HT1080 (cell line): Measurements from ENCODE around the gene USP4. TPM values are rescaled to one million over a fixed set of nuclear protein-coding genes. Genes with fewer than 3 reads are reported as not detected.
A peak's percentile ranks its signal among the peaks of the same experiment; 100 is the strongest.
"Not testable (repeated sequence)": the region's sequence is repeated elsewhere in the genome, so short reads cannot be mapped to it uniquely, and the experiment has no call there.

Source experiments
- DNase-seq: peaks from one replicate; pipeline ENCODE4 v3.0.0-alpha.2; 2015; ENCODE audit warnings: low read depth
- total RNA-seq: library from RNA; depleted of rRNA; stranded (reverse); fragments of >200 nt; shearing (Covaris generic); gene quantifications from 2 replicates; pipeline ENCODE4 v1.2.3, GENCODE V29; 2014

Gene USP4
- total RNA-seq, 1 experiment from 2014 or later, result 14.6 TPM

DNA sequence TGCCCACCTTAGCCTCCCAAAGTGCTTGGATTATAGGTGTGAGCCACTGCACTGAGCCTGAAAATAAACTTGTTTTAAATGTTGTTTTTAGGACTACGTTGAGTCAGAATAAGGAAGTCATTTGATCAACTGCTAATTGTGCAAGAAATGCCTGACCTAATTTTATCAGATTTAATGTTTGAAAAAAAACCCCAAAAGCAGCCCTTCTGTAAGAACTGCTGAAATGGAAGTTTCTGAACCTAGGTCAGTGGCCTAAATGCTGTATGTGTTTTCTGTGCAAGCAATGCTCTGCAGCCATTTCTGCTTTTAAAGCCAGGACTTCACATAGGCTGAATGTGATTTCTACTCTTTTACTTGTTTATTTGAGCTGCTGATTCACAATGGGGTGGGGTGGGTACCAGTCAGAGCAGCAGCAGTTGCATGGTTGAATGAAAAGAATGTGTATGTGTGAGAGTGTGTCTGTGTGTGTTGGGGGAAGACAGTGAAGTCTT lies 11.7 kb upstream of the USP4 start:
- peak; percentile 80 for DNase-seq

DNA sequence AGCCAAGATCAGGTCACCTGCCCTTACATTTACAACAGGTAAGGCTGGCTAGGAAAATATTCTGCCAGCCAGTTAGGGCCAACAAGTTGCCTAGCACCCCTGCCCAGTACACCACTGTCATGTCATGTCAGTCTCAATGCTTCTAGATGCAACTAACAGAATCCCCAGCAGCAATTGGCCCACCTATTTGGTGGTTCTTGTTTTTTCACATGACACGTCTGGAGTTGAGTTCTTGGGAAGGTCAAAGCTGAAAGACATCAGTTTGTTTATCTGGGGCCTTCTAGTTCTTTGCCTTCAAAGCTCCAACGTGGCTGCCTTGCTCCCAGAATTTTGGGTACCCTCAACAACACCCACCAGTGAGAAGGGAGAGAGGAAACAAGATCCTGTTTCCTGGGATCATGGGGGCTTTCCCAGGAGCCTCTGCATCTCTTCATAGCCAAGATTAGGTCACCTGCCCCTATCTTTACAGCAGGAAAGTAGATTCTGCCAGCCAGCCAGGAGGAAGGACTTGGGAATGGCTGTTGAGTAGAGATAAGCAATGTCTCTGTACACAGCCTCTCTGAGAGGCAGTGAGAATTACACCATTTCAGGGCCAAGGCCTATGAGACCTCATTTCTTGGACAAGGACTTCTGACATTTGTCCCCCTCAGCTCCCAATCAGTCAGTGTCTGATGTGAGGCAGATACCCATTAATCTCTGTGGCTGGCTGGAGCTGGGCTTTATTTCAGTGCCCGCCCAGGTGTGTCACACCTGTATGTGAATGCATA lies 9.7 kb upstream of the USP4 start:
- DNase-seq, result no peak

DNA sequence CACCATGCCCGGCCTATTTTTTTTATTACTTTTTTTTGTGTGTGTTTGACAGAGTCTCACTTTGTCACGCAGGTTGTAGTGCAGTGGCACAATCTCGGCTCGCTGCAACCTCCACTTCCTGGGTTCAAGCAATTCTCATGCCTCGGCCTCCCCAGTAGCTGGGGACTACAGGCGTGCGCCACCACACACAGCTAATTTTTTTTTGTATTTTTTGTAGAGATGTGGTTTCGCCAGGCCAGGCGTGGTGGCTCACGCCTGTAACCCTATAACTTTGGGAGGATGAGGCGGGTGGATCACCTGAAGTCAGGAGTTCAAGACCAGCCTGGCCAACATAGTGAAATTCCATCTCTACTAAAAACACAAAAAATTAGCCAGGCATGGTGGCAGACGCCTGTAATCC lies 8.5 kb upstream of the USP4 start:
- DNase-seq, result not testable (repeated sequence)

DNA sequence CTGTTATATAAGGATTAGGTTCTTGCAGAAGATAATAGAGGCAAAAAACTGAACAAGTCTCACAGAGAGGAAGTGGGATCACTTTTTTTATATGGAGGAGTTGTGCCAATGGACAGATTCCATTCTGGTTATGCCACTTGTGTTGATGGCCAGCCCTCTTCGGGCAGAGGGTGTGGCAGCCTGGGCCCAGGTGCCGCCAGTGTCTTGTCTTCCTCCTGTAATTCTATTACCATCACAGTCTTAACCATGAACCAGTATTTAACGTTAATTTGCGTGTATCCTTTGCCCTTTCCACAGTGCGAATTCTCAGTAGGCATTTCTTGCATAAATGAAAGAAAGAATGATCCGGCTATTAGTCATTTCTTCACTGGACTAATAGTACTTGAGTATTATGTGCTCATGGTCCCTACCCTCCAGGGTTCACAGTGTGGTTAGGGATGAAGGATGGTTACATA lies 7.0 kb upstream of the USP4 start:
- peak; percentile 77 for DNase-seq

DNA sequence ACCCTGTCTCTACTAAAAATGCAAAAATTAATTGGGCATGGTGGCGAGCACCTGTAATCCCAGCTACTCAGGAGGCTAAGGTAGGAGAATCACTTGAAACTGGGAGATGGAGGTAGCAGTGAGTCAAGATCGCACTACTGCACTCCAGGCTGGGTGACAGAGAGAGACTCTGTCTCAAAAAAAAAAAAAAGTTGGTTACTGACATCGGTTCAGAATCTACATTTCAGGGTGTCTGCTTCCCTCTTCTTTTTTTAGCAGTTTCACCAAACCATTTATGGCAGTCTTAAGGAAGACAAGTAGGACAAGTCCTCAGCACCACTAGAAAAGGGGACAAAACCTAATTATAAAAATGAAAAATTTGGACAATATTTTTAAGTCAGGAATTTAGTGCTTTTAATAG lies 3.3 kb upstream of the USP4 start:
- DNase-seq, result no peak

DNA sequence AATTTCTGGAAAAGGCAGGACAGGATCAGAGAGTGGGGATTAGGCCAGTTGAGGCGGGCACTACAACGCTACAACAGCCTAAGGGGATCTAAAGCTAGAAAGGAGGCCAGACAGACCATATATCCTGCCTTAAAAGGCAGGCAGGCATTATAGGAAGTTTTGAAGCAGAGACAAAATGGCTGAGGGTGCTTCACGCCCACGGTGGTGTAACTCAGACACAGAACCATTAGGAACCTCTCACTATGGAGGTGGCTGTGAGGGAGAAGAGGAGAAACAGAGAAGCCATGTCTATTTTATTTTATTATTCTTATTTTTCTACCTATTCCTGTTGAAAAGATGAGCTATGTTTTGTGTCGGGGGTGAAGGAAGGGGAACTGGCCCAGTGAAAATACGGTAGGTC lies 2.1 kb upstream of the USP4 start:
- no peak for DNase-seq

DNA sequence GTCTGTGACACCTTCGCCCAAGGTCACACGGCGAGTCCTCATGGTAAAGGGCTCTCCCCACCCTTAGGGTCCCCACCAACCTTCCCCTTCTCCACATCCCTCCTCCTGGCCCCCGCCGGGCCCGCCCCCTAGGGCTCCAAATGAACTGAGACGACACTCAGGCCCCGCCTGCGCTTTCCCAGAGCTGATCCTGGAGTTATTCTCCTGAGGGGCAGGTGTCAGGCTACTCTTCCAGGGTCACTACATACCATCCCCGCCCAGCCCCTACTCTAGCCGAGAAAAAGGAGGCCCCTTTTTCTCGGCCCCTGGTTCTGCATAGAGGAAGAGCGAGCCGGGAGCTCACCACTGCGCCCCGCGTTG lies 292 bp downstream of the USP4 start:
- DNase-seq, result no peak

DNA sequence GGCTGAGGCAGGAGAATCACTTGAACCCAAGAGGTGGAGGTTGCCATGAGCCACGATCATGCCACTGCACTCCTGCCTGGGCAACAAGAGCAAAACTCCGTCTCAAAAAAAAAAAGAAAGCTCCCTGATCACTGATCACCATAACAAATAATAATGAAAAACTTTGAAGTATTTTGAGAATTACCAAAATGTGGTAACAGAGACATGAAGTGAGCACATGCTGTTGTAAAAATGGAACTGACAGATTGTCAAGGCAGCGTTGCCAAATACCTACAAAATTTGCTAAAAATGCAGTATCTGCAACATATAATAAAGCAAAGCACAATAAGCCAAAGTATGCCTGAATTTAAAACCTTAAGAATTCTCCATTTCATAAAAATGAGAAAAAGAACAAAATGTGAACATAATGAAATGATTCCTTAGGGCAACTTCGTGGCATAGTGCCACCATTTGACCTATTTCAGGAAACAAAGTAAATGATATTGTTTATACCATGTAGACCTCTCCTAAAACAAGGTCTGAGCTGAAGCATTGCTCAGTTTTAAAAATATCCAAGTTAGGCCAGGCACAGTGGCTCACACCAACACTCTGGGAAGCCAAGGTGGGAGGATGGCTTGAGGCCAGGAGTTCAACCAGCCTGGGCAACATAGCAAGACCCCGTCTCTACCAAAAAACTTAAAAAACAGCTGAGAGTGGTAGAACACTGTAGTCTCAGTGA lies 5.8 kb downstream of the USP4 start:
- DNase-seq, result no peak

DNA sequence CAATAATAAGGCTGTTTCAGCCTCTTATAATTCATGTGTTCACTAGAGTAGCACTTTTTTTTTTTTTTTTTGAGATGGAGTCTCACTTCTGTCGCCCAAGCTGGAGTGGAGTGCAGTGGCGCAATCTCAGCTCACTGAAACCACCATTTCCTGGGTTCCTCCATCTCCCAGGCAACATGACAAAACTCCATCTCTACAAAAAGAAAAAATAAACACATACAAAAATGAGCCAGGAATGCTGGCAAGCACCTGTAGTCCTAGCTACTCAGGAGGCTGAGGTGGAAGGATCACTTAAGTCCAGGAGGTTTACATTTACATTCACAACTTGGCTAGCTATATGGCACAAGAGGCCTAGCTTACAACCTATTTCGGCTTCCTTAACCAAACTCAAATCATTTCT lies 6.8 kb downstream of the USP4 start:
- no peak for DNase-seq

DNA sequence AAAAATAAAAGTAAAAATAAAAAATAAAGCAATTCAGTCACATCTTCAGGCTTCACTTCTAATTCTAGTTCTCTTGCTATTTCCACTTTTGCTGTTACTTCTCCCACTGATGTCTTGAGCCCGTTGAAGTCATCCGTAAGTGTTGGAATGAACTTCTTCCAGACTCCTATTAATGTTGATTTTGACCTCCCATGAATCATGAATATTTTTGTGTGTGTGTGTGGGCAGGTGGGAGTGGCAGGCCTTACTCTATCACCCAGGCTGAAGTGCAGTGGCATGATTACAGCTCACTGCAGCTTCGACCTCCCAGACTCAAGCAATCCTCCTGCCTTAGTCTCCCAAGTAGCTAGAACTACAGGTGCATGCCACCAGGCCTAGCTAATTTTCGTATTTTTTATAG lies 10.7 kb downstream of the USP4 start:
- no peak for DNase-seq

DNA sequence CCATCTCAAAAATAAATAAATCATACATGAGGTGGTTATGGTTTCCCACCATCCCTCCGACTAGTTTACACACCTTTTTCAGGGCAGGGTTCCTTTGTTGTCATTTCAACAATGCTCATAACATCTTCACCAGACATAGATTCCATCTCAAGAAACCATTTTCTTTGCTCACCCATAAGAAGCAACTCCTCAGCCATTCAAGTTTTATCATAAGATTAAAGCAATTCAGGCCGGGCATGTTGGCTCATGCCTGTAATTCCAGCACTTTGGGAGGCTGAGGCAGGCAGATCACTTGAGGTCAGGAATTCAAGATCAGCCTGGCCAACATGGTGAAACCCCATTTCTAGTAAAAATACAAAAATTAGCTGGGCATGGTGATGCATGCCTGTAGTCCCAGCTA lies 11.5 kb downstream of the USP4 start:
- not testable (repeated sequence) for DNase-seq

DNA sequence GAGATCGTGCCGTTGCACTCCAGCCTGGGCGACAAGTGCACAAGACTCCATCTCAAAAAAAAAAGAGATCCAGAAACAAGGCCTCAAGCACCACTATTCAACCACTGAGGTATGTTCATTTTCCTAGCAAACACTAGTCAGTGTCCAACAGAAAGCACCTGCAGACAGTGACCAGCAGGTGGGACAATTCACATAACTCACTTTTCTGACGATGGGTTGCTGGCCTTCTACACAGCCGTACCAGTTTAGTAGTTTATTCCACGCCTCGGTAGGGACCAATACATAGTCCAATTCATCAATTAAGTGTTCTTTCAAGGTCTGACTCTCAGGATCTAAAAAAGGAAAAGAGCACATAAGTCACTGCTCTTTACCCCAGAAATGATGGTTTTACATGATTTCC lies 12.4 kb downstream of the USP4 start:
- DNase-seq, result no peak

DNA sequence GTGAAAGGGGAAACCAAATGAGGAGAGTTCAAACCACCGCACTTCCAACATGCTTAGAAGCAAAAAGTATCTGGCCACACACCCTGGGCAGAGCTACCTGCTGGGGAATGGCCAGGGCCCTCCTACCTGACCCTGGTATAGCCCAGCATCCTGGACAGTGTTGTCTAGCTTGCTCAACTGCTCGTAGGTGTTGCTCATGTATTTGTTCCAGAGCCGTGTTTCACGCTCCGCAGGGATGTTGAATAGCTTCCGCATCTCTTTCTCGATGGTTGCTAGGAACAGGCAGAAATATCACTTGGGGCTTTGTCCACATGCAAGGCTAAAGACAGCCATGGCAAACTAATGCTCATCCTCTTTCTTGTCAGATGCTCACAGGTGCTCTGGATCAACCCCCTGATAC lies 15.1 kb downstream of the USP4 start:
- no peak for DNase-seq

DNA sequence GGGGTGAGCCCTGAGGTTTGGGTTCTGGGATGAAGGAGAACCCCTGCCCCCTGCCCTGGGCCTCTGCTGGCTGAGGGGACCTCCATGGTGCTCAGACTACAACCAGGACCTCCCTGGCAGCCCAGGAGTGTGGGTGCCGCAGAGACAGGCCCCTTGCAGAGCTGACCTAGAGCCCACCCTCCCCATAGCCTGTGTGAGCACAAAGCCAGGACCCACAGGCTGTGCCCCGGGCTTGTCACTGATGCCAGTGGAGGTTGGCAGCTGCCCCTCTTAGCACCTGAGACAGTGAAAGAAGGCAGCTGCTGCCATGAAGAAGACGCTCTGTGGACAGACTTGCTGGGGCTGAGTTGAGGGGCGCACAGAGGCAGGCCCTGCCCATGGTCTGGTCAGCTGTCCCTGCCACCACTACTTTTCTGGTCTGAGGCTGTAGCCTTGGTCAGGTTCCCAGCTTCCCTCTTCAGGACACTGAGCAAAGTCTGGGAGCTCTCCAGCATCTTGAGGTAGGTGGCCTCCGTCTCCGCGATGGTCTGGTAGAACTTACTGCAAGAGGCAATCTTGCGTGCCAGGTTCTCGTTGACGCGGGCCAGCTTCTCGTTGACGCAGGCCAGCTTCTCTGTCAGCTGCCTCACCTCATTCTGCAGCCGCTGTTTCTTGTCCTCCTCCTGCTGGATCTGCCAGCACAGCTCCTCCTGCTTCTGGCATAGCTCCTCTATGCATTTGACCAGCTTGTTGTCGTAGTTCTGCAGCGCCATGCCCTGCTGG lies 23.0 kb downstream of the USP4 start:
- no peak for DNase-seq

DNA sequence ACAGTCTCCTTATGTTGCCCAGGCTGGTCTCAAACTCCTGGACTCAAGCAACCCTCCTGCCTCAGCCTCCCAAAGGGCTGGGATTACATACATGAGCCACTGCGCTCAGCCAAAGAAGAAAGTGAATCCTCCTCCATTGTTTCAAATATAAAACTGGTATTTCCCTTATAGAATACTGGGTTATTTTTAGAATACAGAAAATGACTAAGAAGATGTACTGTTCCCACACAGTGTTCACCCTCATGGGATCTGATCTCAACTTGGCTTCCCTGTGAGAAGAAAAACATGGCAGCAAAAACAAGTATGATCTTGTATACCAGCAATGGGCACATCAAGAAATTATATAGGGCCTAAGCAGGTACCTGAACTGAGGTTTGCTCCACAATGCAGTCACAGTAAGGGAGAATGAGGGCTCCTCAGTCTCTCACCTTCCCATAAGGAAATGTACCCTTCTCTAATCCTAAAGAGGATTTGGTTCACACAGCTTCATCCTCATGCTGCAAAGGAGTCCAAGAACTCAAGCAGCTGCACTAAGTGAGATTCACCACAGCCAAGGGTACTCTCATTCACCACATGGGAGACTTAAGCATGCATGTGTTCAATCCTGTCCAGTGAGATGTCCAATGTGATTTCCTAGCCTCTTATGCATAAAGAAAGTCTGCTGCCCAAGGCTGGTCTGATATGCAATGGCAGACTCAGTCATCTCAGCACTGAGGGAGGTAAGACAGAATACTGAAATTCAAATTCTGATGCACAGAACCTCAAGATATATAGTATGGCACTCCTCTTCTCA lies 25.8 kb downstream of the USP4 start:
- no peak for DNase-seq

DNA sequence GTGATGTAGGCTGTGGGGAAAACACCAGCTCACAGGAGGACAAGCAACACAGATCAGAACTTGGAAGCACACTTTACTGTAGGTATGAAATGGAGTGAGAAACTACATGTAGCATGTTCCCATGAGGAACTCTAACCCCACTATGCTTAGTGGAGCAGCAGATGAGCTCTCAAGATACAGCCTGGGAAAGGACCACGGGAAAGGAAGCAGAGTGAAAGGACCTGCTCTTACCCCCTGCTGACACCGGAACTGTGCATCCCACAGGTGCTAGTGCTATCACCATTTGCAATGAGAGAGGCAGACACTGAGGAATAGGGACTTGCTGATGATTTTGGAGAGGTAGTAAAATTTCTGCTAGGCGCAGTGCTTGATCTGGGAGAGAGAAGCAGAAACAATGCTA lies 28.6 kb downstream of the USP4 start:
- no peak for DNase-seq

DNA sequence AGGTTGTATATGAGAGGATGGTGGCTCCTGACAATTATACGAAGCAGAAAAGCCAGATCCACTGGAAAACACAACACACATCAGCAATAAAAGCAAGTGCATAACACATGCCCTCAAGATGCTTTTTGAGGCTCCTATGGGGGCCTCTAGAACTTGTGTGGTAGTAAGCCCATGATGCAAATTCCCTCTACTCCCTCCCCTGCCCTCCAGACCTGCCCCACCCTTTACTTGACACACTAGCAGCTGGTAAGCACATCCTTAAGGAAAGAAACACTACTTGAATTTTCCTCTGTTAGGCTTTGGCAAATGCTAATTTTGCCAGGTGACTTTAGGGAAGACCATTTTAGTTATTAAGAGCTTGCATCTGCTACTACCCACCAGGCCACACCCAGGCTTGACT lies 29.2 kb downstream of the USP4 start:
- no peak for DNase-seq

DNA sequence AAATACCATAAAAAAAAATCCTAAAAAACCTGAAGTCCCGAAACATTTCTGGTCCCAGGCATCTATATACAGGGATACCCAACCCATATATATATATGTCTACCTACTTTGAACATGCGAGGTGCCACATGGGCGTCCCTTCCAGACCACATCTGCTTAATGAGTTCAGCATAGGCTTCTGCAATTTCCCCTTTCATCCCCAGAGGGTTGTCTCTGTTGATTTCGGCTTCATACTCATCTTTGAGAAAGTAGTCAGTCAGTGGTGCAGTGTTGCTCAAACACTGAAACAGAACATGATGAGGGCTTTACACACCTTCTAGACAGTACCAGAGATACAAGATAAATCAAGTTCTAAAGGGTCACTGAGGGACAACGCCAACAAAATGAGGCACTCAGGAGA lies 34.2 kb downstream of the USP4 start:
- DNase-seq, result no peak

DNA sequence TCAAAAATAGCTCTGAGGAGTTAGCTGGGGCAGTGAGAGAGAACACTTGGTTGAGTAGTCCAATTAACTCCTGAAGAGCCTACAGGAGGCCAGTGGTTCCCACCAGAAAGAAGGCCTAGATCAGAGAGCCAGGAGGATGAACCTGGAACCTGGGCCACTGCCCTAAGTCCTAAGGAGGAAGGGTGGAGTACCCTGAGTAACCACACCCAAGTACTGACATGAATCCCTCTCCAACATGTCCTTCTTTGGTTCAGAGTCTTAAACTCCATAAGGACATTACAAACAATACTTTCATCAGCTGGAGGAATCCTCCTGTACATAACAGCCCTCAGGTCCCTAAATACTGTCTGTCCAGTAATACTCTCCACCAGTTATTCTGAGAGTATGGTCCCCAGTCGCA lies 37.2 kb downstream of the USP4 start:
- DNase-seq, result no peak

DNA sequence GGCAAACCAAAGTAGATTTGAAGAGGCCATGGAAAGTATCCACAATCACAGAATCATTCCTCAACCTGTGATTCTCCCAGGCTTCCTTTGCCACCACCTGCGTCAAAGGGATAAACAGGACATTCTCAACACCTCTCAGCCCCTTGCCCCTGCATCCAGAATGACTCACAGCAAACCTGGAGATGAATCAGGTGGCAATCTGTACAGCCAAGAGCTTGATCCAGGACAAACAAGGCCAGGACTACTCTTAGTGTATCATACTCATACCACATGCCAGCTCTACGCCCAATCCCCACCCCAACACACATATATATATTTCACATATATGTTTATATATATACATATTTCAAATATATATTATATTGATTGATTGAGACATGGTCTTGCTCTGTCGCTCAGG lies 39.3 kb downstream of the USP4 start:
- no peak for DNase-seq

DNA sequence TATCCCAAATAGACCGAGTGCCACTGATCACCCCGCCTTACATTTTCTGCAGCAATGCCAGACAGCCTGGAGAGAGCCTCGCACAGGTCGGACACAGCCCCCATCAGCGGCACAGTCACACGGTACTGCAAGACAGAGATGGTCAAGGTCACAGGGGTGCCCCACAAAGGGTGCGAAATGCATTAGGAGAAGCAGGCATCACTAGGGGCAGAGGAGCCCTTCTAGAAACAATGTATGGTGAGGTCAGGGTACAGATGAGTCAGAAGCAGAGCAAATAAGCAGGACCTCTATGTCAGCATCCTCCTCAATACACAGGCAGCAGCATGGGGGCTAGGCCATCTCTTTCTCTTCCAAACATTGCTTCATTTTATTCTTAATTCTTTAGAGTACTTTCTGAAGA lies 41.3 kb downstream of the USP4 start:
- no peak for DNase-seq
